Subcutaneous abdominal adipose tissue (tissue), 5 donors: ENCODE measurements around the gene NPM1.
"Not testable (repeated sequence)": the region's sequence is repeated elsewhere in the genome, so short reads cannot be mapped to it uniquely, and the experiment has no call there.

ENCODE experiments used
- H3K27ac ChIP-seq: one replicate; pipeline ENCODE4 v1.7.0; 2013; ENCODE audit warnings: low read depth, mild to moderate bottlenecking, inconsistent platforms, low read length, moderate library complexity
- H3K27me3 ChIP-seq, 5 donors: one replicate each; pipeline ENCODE4 v1.7.0; 2013; ENCODE audit warnings: low read length in 5 of 5, inconsistent platforms in 1 of 5; ENCODE audit not compliant: control insufficient read depth in 5 of 5, insufficient read depth in 4 of 5
- H3K36me3 ChIP-seq, 5 donors: one replicate each; pipeline ENCODE4 v1.7.0; 2013; ENCODE audit warnings: low read length in 5 of 5; ENCODE audit not compliant: control insufficient read depth in 5 of 5, insufficient read depth in 5 of 5
- H3K4me1 ChIP-seq, 5 donors: one replicate each; pipeline ENCODE4 v1.7.0; 2013; ENCODE audit warnings: low read length in 5 of 5, mild to moderate bottlenecking in 3 of 5, moderate library complexity in 1 of 5; ENCODE audit not compliant: control insufficient read depth in 5 of 5, insufficient read depth in 5 of 5
- H3K4me3 ChIP-seq, 5 donors: one replicate each; pipeline ENCODE4 v1.7.0; 2013; ENCODE audit warnings: low read length in 5 of 5, low read depth in 1 of 5
- H3K9ac ChIP-seq, 5 donors: one replicate each; pipeline ENCODE4 v1.7.0; 2013; ENCODE audit warnings: low read length in 5 of 5, mild to moderate bottlenecking in 4 of 5, moderate library complexity in 3 of 5
- H3K9me3 ChIP-seq, 5 donors: one replicate each; pipeline ENCODE4 v1.7.0; 2013; ENCODE audit warnings: low read length in 5 of 5; ENCODE audit not compliant: control insufficient read depth in 5 of 5
- donor health status: healthy.
- donor health status: healthy.
- donor health status: healthy.
- donor health status: healthy.
- donor health status: healthy.

NPM1 gene

DNA sequence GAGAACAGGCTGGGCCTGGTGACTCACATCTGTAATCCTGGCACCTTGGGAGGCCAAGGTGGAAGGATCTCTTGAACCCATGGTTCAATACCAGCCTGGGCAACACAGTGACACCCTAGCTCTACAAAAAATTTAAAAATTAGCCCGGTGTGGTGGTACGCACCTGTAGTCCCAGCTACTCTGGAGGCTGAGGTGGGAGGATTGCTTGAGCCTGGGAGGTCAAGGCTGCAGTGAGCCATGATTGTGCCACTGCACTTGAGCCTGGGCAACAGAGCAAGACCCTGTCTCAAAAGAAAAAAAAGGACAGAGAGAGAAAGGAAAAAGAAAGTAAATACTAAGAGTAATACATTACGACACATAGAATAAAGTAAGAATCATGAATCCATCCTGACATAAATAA is 24.4 kb upstream of the NPM1 start:
- H3K9ac ChIP-seq, H3K4me1 ChIP-seq, H3K27me3 ChIP-seq, H3K4me3 ChIP-seq, H3K9me3 ChIP-seq, H3K27ac ChIP-seq, H3K36me3 ChIP-seq: not testable (repeated sequence)

DNA sequence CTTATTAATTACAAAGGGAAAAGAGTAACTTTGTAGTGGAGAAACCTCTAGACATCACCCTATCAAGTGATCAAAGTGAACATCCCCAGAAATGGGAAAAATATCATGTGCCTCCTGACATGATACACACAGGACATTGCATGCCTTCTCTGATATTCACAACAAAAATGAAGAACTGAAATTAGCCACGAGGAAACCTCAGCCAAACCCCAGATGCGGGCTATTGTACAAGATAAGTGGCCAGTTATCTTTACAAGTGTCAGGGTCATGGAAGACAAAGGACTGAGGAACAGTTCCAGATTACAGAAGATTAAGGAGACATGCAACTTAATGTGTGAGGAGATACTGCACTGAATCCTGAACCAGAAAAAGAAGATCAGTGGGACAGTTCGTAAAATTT is 23.8 kb upstream of the NPM1 start:
- H3K9me3 ChIP-seq, result no peaks in the 10 kb centered on the region
- peaks cover 0 to 8% (median 6%) of the 10 kb centered on the region in 5 donors for H3K27me3 ChIP-seq
- H3K36me3 ChIP-seq, result no peaks in the 10 kb centered on the region
- H3K9ac ChIP-seq, result no peak overlapping the region
- no peak overlapping the region for H3K4me3 ChIP-seq
- H3K27ac ChIP-seq, result no peak overlapping the region
- H3K4me1 ChIP-seq, result no peaks in the 10 kb centered on the region

DNA sequence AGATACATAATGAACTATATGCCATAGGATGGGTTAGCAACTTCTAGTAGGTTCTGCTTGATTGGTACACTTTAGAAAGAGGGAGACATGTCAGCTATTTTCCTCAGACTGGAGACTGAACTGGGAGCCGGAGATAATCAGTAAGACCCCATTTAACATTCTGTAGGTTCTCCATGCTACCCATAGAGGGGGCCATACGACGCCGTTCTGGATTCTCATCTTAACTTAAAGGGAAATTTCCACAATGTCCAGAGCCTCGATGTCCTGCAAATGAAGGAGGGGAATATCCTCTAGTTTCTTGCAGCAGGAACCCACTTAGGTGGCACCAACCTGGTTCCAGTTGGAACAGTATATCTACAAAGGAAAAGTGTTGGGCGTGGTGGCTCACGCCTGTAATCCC is 22.3 kb upstream of the NPM1 start:
- no peaks in the 10 kb centered on the region for H3K36me3 ChIP-seq
- no peak overlapping the region for H3K9ac ChIP-seq
- no peak overlapping the region for H3K27ac ChIP-seq
- no peaks in the 10 kb centered on the region for H3K9me3 ChIP-seq
- H3K4me3 ChIP-seq, result no peak overlapping the region
- H3K27me3 ChIP-seq, result peaks cover 0 to 8% (median 6%) of the 10 kb centered on the region in 5 donors
- no peaks in the 10 kb centered on the region for H3K4me1 ChIP-seq

DNA sequence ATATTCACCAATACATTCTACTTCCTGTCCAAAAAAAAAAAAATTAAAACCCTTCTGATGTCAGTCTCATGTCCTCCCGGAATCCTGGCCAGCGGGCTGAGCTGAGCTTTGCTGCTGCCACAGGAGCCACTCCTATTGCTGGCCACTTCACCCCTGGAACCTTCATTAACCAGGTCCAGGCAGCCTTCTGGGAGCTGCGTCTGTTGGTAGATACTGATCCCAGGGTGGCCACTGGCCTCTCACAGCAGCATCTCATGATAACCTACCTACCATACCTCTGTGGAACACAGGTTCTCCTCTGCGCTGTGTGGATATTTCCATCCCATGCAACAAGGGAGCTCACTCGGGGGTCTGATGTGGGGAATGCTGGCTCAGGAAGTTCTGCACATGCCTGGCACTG is 21.0 kb upstream of the NPM1 start:
- H3K27ac ChIP-seq, result no peak overlapping the region
- no peak overlapping the region for H3K4me3 ChIP-seq
- no peaks in the 10 kb centered on the region for H3K4me1 ChIP-seq
- no peaks in the 10 kb centered on the region for H3K9me3 ChIP-seq
- H3K27me3 ChIP-seq, result peaks cover 0 to 10% (median 7%) of the 10 kb centered on the region in 5 donors
- H3K36me3 ChIP-seq, result no peaks in the 10 kb centered on the region
- H3K9ac ChIP-seq, result no peak overlapping the region

DNA sequence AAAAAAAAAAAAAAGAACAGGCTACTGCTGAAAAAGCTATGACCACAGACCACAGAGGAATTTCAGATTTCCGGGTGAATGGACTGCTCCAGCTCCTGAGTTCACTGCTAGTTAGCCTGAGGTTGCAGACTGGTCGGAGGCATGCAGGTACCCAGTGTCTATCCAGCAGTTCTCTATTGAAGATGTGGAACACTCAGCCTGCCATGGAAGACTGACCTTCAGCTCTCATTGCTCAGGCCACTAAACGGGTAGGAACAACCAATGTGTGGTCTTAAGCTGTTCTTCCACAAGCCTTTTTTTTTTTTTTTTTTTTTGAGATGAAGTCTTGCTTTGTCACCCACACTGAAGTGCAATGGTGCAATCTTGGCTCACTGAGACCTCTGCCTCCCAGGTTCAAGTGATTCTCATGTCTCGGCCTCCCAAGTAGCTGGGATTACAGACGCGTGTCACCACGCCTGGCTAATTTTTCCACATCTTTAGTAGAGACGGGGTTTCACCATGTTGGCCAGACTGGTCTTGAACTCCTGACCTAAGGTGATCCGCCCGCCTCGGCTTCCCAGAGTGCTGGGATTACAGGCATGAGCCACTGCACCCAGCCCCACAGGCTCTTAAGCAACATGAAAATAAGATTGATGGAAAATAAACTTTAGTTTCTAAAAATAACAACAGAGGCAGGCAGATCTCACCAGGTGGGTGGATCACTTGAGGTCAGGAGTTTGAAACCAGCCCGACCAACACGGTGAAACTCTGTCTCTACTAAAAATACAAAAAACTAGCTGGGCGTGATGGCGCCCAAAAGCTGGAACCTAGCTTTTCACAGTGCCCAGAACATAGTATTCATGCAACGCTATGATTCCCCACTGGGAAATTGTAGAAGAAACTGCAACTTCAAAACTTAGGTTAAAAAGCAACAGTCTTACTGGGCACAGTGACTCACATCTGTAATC is 20.0 kb upstream of the NPM1 start:
- no peak overlapping the region for H3K4me3 ChIP-seq
- H3K27me3 ChIP-seq, result peaks cover 0 to 10% (median 7%) of the 10 kb centered on the region in 5 donors
- H3K9me3 ChIP-seq, result no peaks in the 10 kb centered on the region
- H3K36me3 ChIP-seq, result no peaks in the 10 kb centered on the region
- no peak overlapping the region for H3K27ac ChIP-seq
- no peak overlapping the region for H3K9ac ChIP-seq
- no peaks in the 10 kb centered on the region for H3K4me1 ChIP-seq

DNA sequence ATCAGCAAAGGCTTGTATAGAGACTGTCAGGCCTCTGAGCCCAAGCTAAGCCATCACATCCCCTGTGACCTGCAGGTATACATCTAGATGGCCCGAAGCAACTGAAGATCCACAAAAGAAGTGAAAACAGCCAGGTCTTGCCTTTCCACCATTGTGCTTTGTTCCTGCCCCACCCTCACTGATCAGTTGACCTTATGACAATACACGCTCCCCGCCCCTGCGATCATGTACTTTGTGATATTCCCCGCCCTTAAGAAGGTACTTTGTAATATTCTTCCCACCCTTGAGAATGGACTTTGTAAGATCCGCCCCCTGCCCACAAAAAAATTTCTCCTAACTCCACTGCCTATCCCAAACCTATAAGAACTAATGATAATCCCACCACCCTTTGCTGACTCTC is 18.6 kb upstream of the NPM1 start:
- Histone ChIP-seq H3K4me1 (no peaks in the 10 kb centered on the region), H3K9me3 (no peaks in the 10 kb centered on the region), H3K27ac (no peak overlapping the region), H3K36me3 (no peaks in the 10 kb centered on the region), H3K9ac (no peak overlapping the region), H3K27me3 (peaks cover 0 to 10% (median 7%) of the 10 kb centered on the region in 5 donors), H3K4me3 (no peak overlapping the region)

DNA sequence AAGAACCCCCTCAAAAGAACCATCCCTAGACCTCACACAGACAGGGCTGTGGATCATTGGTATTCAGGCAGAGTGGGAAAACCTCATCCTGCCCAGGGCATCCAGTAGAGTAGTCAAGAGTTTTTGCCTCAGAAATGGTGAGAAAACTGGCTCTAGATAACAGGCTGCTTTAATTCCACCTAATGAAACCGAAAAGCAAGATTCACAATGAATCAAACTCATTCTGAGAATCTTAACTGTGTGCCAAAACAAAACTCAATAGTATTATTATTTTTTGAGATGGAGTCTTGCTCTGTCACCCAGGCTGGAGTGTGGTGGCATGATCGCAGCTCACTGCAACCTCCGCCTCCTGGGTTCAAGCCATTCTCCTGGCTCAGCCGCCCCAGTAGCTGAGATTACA is 17.8 kb upstream of the NPM1 start:
- Histone ChIP-seq H3K36me3 (no peaks in the 10 kb centered on the region), H3K27me3 (peaks cover 0 to 10% (median 7%) of the 10 kb centered on the region in 5 donors), H3K9ac (no peak overlapping the region), H3K27ac (no peak overlapping the region), H3K4me1 (no peaks in the 10 kb centered on the region), H3K9me3 (no peaks in the 10 kb centered on the region), H3K4me3 (no peak overlapping the region)

DNA sequence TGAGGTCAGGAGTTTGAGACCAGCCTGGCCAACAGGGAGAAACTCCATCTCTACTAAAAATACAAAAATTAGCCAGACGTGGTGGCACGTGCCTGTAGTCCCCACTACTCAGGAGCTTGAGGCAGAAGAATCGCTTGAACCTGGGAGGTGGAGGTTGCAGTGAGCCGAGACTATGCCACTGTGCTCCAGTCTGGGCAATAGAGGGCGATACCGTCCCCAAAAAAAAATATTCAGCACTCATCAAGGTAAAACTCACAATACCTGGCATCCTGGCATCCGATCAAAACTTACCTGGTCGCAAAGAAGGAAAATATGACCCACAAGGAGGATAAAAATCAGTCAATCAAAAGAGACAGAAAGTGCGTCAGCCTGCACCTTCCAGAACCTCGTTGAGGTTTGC is 16.8 kb upstream of the NPM1 start:
- H3K36me3 ChIP-seq, H3K9me3 ChIP-seq, H3K4me1 ChIP-seq, H3K4me3 ChIP-seq, H3K9ac ChIP-seq, H3K27ac ChIP-seq, H3K27me3 ChIP-seq: not testable (repeated sequence)

DNA sequence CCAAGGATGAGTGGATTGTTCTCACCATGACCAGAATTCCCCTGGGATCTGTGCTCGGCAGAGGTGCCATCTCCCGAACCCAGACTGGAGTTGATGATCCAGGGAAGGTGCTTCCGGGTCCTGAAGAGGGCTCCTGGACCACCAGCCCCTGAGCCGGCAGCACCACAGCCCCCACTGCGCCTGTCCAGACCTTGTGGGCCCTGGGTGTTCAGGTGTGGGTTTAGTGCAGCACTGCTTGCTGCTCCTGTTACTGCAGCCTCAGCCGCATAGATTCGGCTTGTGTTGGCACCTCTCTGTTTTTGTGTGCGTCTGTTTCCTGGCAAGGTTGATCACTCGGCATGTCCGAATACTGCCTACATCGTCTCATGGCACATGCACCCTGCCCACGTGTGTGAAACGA is 16.3 kb upstream of the NPM1 start:
- Histone ChIP-seq H3K9me3 (no peaks in the 10 kb centered on the region), H3K27me3 (peaks cover 0 to 6% (median 4%) of the 10 kb centered on the region in 5 donors), H3K27ac (no peak overlapping the region), H3K4me1 (no peaks in the 10 kb centered on the region), H3K36me3 (no peaks in the 10 kb centered on the region), H3K4me3 (no peak overlapping the region), H3K9ac (no peak overlapping the region)

DNA sequence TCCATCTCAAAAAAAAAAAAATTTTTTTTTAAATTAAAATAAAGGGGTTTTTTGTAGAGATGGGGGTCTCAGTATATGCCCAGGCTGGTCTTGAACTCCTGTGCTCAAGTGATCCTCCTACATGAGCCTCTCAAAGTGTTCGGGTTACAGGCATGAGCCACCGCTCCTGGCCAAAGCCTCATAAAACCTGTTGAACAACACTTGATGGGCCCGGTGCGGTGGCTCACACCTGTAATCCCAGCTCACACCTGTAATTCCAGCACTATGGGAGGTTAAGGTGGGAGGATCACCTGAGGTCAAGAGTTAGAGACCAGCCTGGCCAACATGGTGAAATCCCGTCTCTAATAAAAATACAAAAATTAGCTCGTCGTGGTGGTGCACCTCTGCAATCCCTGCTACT is 7.7 kb upstream of the NPM1 start:
- H3K36me3 ChIP-seq, result no peaks in the 10 kb centered on the region
- no peaks in the 10 kb centered on the region for H3K4me1 ChIP-seq
- H3K27ac ChIP-seq, result no peak overlapping the region
- H3K9ac ChIP-seq, result no peak overlapping the region
- no peaks in the 10 kb centered on the region for H3K27me3 ChIP-seq
- no peaks in the 10 kb centered on the region for H3K9me3 ChIP-seq
- no peak overlapping the region for H3K4me3 ChIP-seq
